ENCODE data around the gene TMEM50A.
"Not testable (repeated sequence)": the region's sequence is repeated elsewhere in the genome, so short reads cannot be mapped to it uniquely, and the experiment has no call there.

Gene TMEM50A

DNA sequence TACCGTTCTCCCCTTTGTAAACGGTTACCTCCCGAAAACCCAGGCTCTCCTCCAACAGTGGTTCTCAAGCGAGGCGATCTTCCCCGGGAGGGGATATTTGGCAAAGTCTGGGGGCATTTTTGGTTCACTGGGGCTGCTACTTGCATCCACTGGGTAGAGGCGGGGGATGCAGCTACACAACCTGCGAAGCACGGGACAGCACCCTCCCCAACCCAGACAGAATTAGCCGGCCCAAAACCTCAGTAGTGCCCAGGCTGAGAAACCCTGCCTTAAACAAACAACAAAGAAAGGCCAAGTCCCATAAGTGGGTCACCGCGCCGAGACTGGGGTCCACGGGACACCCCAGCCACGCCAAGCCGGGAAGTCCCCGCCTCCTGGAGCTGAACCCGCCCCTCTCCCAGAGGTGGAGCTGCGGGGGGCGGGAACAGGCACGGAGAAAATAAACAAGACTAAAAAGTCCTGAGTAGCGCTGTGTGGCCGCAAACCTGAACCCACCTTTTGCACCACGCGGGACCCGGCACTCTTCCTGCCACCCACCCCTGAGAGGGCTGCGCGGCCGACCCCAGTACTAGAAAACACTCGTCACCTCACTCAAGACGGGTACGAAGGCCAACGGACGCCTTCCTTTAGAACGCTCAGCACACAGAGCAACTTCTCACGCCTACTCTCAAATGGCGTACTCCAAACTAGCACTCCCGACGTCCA lies 499 bp upstream of the TMEM50A start:
- DNase-seq = not testable (repeated sequence)

DNA sequence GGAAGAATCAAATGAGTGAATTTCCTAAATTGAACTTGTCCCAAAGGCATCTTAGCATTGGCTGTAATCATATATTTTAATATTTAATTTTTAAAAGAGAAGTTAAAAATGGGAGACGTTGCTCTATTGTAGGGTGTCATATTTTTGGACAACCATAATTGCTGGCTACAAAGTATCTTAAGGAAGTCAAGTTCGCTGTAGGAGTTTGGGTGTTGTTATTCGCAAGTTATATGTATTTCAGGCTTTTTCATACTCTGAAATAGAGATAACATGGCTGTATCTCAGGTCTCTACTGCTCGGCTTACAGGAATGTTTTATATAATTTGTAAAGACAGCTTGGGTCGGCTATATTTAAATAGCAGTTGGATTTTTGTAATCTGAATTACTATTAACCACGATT lies 852 bp downstream of the TMEM50A start:
- DNase-seq = no peak

DNA sequence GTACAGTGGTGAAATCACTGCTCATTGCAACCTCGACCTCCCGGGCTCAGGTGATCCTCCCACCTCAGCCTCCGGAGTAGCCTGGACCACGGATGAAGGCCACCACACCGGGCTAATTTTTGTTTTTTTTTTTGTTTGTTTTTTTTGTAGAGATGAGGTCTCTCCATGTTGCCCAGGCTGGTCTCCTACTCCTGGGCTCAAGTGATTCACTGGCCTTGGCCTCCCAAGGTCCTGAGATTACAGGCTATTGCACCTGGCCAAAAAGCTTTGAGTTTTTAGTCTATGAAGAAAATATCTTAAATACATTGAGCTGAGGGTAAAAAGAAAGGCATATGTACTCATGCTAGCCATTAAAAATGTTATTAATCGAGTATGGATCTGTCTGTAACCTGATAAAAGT lies 3.6 kb downstream of the TMEM50A start:
- DNase-seq = no peak

DNA sequence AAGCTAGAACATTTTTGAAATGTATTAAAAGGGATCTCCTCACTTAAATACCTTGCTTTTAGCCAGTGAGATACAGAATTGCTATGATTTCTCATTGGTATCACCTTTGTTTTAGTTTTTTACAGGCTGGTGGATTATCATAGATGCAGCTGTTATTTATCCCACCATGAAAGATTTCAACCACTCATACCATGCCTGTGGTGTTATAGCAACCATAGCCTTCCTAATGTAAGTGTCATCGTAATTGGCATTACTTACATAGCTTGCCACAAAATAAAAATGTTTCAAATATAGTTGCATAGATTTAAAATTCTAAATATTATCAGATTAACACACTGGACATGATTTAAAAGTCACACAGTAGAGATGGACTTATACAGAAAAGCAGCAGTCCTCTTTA lies 4.7 kb downstream of the TMEM50A start:
- DNase-seq = no peak

DNA sequence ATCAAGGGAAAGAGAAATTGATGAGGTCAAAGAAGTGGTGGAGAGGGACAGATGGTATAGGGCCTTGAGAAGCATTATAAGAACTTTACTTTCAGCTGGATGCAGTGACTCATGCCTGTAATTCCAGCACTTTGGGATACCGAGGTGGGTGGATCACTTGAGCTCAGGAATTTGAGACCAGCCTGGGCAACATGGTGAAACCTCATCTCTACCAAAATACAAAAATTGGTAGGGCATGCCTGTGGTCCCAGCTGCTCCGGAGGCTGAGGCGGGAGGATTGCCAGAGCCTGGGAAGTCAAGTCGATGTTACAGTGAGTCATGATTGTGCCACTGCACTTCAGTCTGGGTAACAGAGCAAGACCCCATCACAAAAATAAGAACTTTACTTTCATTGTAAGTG lies 5.7 kb downstream of the TMEM50A start:
- no peak for DNase-seq

DNA sequence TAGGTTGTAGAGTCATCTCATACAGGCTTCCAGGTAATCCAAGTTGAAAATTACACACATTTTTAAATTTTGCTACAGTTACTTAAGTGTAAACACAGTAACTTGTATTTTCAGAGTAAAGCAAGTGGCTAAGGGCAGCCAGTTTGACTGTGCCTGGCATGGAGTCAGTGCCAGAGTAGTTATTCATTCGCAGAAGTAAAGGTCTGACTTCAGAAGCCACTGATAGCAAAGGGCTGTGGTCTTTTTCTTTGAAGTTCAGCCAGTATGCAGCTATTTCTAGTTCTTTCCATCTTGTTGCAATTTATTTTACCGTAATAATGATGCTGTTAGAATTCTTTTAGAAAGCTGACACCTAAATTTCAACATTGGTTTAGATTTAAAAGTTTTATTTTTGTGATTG lies 9.4 kb downstream of the TMEM50A start:
- DNase-seq = no peak

DNA sequence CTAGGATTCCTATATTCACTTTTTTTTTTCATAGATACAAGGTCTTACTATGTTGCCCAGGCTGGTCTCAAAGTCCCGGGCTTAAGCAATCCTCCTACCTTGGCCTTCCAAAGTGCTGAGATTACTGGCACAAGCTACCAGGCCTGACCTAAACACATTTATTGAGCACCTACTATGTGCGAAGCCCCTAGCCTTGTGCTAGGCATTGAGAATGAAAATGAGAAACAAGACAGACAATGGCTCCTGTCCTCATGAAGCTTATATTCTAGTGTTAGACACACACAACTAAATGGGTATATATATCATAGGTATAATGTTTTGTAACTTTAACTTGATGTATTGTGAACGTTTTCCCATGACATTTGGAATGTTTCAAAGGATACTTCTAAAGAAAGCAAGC lies 11.5 kb downstream of the TMEM50A start:
- no peak for DNase-seq

DNA sequence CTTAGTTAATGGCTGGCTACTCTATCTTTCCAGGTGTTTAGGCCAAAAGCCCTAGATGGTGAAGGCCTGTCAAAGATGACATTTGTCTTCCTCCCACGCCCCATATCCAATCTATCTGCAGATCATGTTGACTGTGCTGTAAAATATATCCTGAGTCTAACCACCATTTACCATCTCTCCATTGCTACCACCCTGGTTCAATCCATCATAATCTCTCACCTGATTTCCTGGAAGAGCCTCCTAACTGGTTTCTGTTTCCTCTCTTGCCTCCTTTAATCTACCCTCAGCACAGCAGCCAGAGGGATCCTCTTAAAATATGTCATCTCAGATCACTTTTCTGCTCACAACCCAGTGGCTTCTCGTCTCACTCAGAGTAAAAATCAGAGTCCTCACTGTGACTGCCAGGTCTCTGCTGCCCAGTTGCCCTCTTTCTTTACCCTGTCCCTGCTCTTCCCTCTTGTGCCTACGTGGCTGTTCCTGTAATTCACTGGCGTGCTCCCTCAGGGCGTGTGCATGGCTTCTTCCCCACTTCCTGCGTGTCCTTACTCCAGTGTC lies 17.8 kb downstream of the TMEM50A start:
- no peak for DNase-seq

DNA sequence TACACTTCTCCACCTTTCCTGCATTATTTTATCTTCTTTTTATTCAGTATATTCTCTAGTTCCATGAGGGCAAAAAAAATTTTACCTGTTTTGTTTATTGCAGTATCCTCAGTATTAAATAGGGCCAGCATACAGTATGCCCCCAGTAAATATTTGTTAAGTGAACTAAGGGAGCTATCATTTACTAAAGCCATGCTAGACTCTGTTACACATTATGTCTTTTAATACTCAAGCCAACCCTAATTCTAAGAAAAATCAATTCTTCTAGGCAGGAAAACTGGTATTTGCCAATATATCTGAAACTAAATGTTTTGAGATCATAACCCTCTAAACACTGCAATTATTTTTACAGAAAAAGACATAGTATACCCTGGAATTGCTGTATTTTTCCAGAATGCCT lies 18.3 kb downstream of the TMEM50A start:
- DNase-seq = no peak

DNA sequence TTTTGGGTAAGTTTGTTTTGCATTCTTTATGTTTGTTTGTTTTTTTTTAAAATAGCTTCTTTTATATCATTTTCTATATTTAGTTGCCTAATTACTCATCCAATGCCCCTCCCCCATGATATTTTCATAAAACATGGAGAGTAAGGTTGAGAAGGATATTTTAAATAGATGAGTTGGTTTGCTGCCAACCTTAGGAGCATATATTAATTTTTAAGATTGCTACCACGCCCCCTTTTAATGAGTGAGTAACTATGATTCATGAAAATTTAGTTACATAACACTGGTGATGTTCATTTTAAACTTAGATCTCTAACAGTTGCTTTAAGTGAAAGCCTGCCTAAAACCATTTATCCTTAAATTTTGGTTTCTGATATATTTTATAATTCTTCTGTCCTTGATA lies 18.7 kb downstream of the TMEM50A start:
- no peak for DNase-seq

DNA sequence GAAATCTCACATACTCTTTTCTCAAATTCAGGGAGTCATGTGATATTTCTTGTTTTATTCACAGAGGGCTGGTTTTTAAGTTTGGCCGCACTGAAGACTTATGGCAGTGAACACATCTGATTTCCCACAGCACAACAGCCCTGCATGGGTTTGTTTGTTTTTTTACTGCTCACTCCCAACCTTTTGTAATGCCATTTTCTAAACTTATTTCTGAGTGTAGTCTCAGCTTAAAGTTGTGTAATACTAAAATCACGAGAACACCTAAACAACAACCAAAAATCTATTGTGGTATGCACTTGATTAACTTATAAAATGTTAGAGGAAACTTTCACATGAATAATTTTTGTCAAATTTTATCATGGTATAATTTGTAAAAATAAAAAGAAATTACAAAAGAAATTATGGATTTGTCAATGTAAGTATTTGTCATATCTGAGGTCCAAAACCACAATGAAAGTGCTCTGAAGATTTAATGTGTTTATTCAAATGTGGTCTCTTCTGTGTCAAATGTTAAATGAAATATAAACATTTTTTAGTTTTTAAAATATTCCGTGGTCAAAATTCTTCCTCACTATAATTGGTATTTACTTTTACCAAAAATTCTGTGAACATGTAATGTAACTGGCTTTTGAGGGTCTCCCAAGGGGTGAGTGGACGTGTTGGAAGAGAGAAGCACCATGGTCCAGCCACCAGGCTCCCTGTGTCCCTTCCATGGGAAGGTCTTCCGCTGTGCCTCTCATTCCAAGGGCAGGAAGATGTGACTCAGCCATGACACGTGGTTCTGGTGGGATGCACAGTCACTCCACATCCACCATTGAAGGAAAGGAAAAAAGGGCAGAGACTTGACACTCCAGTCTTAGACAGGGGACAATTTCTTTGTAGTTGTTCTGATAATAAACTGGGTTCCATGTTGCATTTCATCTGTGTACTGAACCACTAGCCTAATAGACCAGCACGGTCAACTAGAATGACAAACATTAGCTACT lies 22.8 kb downstream of the TMEM50A start:
- DNase-seq = no peak

DNA sequence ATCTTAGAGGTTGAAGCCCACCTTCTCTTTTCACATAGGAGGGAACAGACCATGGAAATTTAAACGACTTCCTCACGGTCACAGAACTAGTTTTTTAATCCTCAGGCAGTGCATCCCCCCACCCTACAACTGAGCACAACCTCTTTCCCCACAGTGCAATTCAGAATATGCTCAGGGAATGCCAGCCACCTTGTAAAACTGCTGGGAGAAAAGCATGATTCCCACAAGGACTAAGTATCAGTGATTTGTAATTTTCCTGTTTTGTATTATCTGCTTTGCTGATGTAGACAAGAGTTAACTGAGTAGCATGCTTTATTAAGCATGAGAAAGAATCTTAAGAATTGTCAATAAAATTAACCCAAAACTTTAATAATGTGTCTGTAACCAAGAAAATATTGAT lies 23.8 kb downstream of the TMEM50A start:
- no peak for DNase-seq

DNA sequence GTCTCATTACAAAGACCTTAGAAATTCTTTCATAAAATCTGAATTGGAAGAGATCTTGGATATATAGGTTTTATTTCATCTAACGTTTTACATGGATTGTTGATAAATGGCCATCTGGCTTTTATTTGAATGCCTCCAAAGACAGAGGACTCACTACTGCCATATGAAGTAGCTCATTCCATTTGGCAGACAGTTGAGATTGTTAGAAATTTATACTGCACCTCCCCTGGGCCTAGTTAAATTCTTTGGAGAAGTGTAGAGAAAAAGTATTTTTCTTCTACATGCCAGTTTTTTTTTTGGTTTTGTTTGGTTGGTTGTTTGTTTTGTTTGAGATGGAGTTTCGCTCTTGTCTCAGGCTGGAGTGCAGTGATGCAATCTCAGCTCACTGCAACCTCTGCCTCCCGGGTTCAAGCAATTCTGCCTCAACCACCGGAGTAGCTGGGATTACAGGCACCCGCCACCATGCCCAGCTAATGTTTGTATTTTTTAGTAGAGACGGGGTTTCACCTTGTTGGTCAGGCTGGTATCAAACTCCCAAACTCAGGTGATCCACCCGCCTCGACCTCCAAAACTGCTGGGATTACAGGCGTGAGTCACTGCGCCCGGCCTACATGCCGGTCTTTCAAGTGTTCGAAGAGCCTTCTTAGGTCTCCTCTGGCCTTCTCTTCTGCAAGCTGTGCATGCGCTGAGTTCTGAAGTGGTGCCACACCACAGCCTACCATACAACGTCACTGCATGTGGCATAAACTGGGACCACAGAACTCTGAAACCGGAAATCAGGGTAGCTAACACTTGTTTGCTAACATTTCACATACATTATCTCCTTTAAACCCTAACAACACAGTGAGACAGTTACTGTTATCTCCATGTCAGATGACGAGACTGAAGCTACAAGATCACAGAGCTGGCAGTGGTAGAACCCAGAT lies 24.8 kb downstream of the TMEM50A start:
- not testable (repeated sequence) for DNase-seq

DNA sequence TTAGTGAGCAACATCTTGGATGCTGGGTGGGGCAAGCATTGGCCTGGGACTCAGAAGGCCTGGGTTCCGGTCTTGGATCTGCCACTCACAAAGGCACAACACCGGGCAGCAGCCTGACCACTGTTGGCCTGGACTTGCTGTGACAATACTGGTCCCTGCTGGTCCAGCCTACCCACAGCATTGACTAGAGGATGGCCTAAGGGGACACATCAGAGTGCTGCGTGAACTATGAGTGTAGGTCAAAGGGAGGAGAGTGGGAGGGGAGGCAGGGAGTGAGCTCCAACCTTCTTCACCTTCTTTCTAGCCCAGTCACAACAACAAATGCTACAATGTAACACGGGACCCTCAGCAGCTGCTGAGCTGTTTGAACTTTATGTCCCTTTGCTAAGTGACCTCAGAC lies 31.1 kb downstream of the TMEM50A start:
- no peak for DNase-seq

DNA sequence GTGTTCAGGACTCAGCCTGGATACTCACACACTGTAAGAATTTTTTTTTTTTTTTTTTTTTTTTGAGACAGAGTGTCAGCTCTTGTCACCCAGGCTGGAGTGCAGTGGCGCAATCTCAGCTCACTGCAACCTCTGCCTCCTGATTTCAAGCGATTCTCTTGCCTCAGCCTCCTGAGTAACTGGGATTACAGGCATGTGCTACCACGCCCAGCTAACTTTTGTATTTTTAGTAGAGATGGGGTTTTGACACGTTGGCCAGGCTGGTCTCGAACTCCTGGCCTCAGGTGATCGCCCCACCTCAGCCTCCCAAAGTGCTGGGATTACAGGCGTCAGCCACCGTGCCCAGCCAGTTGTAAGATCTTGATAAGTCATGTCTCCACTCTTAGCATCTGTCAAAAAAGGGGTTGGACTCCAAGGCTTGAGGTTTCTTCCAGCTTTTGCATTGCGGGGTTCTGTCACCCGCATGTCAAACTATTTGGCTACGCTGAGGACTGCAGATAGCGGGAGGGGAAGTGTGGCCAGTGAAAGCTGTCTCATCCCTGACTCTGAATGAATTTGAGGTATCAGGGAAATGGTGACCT lies 31.6 kb downstream of the TMEM50A start:
- DNase-seq = not testable (repeated sequence)

DNA sequence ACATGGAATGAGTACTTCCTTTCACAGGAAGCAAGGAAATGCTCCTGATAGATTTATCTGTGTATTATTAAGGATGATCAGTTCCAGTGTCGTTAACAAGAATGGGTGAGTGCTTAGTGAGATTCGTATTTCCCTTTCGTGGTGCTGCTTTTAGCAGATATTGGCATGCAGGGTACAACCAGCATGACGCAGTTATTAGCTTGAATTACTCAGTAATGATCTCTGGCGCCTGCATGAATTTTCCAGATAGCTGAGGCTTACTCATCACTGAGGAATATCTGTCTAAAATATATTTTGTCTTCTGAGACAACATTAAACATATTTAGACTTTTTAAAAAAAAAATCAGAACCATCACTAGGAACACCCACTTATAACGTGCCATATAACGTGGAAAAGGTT lies 33.6 kb downstream of the TMEM50A start:
- DNase-seq = not testable (repeated sequence)

DNA sequence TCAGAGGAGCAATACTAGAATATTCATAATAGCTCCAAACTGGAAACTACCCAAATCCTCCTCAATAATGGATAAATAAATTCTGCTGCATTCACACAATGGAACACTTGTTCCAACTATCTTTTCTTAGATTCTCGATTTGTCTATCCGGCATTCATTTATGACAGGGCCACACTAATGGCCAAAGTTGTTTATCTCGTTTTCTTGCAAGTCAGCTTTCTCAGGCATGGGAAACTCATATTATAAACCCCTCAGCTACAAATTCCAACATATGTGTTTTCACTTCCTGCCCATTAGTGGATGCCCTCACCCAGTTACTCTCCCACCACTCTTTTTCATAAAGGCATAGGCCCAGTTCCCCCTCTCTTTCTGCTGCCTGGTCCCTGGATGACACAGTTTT lies 40.2 kb downstream of the TMEM50A start:
- DNase-seq = not testable (repeated sequence)

DNA sequence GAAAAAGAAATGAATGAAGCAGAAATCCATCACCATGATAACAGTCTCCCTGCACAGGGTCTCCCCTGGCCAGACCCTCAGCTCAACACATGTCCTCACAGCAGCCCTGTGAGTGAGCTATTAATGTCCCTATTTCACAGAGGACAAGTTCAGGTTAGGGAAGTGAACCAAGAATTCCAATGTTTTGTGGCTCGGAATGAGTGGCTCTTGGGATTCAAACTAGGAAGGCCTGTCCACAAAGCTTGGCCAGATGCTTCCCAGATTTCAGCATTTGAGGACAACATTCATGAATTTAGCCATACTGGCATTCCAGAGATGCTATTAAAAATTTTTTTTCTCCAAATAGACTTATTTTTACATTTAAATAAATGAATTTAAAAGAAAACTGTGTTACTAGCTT lies 44.4 kb downstream of the TMEM50A start:
- not testable (repeated sequence) for DNase-seq

DNA sequence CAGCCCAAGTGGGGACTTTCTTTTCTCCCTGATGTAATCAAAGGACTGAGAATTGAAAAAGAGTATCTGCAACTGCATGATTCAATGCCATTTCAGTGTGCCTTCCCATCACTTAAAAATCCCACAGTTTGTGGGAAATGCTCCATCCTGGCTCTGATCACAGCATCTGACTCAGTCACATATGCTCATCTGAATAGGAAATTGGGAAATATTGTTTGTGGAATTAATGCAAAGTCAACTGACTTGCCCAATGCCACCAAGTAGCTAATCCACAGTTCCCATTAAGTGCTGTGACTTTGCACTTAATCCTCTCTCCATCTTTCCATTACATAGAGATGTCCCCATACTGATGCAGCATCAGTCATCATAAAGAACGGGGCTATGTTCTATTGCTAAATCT lies 45.0 kb downstream of the TMEM50A start:
- not testable (repeated sequence) for DNase-seq

DNA sequence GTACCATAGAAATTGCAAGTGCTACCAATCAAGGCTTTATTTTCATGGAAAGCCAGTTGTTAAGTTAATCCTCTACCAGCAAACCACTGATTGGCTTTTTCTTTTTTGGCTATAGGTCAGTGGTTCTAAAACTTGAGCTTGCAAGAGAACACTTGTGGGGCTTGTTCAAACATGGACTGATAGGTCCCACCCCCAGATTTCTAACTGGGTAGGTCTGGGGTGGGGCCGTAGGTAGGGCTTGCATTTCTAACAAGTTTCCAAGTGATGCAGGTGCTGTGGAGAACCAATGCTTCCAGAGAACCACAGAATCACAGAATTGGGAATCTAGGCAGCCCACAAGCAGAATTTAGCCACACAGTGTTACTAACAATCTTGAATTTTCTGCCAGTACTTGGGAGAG lies 45.7 kb downstream of the TMEM50A start:
- not testable (repeated sequence) for DNase-seq

DNA sequence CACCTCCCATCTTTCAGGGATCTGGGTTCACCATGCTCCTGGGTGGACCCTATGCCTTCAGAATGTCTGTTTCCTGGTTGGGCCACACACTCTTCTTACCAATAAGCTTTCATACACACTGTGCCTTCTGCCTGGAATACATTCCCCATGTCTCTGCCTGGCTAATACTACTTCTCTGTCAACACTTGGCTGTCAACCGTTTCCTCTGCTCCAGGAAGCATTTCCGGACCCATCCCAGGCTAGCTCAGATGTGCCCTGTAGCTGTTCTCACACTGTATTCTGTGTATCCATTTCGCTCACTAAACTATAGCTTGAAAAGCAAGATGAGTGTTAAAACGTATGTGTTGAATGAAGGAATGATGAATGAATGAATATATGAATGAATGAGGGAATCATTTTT lies 49.0 kb downstream of the TMEM50A start:
- DNase-seq = not testable (repeated sequence)

DNA sequence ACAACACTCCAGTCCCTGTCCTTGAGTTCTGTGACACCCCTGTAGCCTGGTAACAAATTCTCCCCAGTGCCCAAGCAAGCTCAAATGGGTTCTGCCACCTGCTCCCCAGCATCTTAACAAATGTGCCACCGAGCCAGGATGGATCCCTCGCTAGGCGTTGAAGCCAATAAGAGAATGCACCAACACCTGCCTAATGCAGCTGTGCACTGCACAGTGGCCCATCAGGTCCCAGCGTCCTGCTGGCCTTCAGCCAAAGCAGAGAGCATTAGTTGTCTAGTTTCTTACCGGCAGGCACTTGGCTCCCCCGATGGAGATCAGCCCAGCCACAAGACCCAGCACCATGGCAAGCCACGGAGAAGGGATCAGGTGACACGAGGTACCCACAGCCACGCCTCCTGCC lies 50.6 kb downstream of the TMEM50A start:
- DNase-seq = not testable (repeated sequence)

Measured in 8988T (cell line).